Measurements from ENCODE around the gene SCARB1. TPM values are rescaled to one million over a fixed set of nuclear protein-coding genes. Genes with fewer than 3 reads are reported as not detected.
A peak's percentile ranks its signal among the peaks of the same experiment; 100 is the strongest.

SCARB1 gene
- total and polyA plus RNA-seq, 2 of the 13 experiments (the other 11 are each of a cell fraction or from before 2014, with no cell fraction given) = 63.4 to 160 TPM

GRCh38 chr12:124881123-124881522 is 17.5 kb upstream of the SCARB1 start (continued):
- no peak for TF ChIP-seq ZNF142 (CRISPR knock-in tag; IDR thresholded peaks at IDR 0.05)
- TF ChIP-seq PLRG1 (conservative IDR thresholded peaks at IDR 0.05) = no peak
- no peak for TF ChIP-seq TOE1 (CRISPR knock-in tag; IDR thresholded peaks at IDR 0.05)
- peak; percentile 65 for TF ChIP-seq GABPB1 (CRISPR knock-in tag; IDR thresholded peaks at IDR 0.05)
- no peak for TF ChIP-seq MTA3 (CRISPR knock-in tag; IDR thresholded peaks at IDR 0.05)
- TF ChIP-seq AKNA (CRISPR knock-in tag; IDR thresholded peaks at IDR 0.05; ENCODE audit: borderline replicate concordance) = no peak
- no peak for TF ChIP-seq MZF1 (CRISPR knock-in tag; IDR thresholded peaks at IDR 0.05; ENCODE audit: borderline replicate concordance)
- TF ChIP-seq ZFP1 (CRISPR knock-in tag; IDR thresholded peaks at IDR 0.05) = no peak
- no peak for TF ChIP-seq SNAPC5 (CRISPR knock-in tag; IDR thresholded peaks at IDR 0.05; ENCODE audit: borderline replicate concordance)
- 0 out of 2 replicates have a peak, but pooled peaks have one; percentile 38 for TF ChIP-seq HMG20A (CRISPR knock-in tag; IDR thresholded peaks at IDR 0.05; ENCODE audit: borderline replicate concordance)
- no peak for TF ChIP-seq ONECUT2 (CRISPR knock-in tag; IDR thresholded peaks at IDR 0.05)
- no peak for TF ChIP-seq ZNF674 (CRISPR knock-in tag; IDR thresholded peaks at IDR 0.05; ENCODE audit: low read depth)
- TF ChIP-seq HNRNPUL1 (IDR thresholded peaks at IDR 0.05; ENCODE audit: low read depth, low read length) = no peak
- TF ChIP-seq ZNF251 (CRISPR knock-in tag; IDR thresholded peaks at IDR 0.05) = no peak
- TF ChIP-seq SNAI1 (CRISPR knock-in tag; IDR thresholded peaks at IDR 0.05; ENCODE audit: borderline replicate concordance) = no peak
- no peak for TF ChIP-seq GLI4 (CRISPR knock-in tag; IDR thresholded peaks at IDR 0.05; ENCODE audit: borderline replicate concordance)
- no peak for TF ChIP-seq ZNF782 (CRISPR knock-in tag; IDR thresholded peaks at IDR 0.05; ENCODE audit: borderline replicate concordance)
- TF ChIP-seq ZNF615 (CRISPR knock-in tag; IDR thresholded peaks at IDR 0.05; ENCODE audit: borderline replicate concordance) = no peak
- TF ChIP-seq MEIS2 (CRISPR knock-in tag; IDR thresholded peaks at IDR 0.05) = peak; percentile 79
- peak; percentile 77; the same call in 1 of the 2 replicates for TF ChIP-seq ZBTB20 (CRISPR knock-in tag; IDR thresholded peaks at IDR 0.05; ENCODE audit: borderline replicate concordance, low read depth)
- peak; percentile 57 for TF ChIP-seq ASH2L (IDR thresholded peaks at IDR 0.05; ENCODE audit: insufficient read length, low read depth, low read length)
